ENCODE results near the gene EXOC6B. TPM values are rescaled to one million over a fixed set of nuclear protein-coding genes. Genes with fewer than 3 reads are reported as not detected.

The EXOC6B gene
- total and polyA plus RNA-seq, 9 of the 15 experiments (the other 6 are each of a cell fraction or from before 2014, with no cell fraction given) = 0.28 to 4.2 (median 2.0) TPM

GRCh38 chr2:72511906-72512305 lies 313.9 kb downstream of the EXOC6B start (continued):
- TF ChIP-seq MGA (IDR thresholded peaks at IDR 0.05) (no peak), MXI1 (IDR thresholded peaks at IDR 0.05; ENCODE audit: low read depth, low read length) (no peak), TEAD2 (tag; IDR thresholded peaks at IDR 0.05) (no peak), ZBTB34 (CRISPR knock-in tag; IDR thresholded peaks at IDR 0.05) (no peak), BRF2 (IDR thresholded peaks at IDR 0.05; ENCODE audit: borderline replicate concordance, insufficient read depth, insufficient read length) (no peak)

All from K562 (cell line).